Ishikawa (cell line): ENCODE results near the gene SLC39A10.

Source experiments
- CEBPB ChIP-seq: IDR thresholded peaks from 2 replicates; pipeline ENCODE4 v1.6.1; 2012
- CREB1 ChIP-seq: IDR thresholded peaks from 2 replicates; pipeline ENCODE4 v1.6.1; 2012; ENCODE audit warnings: low read depth
- EGR1 ChIP-seq: IDR thresholded peaks from 2 replicates; pipeline ENCODE4 v1.6.1; 2012
- EP300 ChIP-seq: IDR thresholded peaks from 2 replicates; pipeline ENCODE4 v1.6.1; 2012; ENCODE audit warnings: borderline replicate concordance
- FOXM1 ChIP-seq: IDR thresholded peaks from 2 replicates; pipeline ENCODE4 v1.6.1; 2012; ENCODE audit warnings: low read depth, borderline replicate concordance
- MAX ChIP-seq: IDR thresholded peaks from 2 replicates; pipeline ENCODE4 v1.6.1; 2012
- NFIC ChIP-seq: IDR thresholded peaks from 2 replicates; pipeline ENCODE4 v1.6.1; 2012
- RAD21 ChIP-seq: IDR thresholded peaks from 2 replicates; pipeline ENCODE4 v1.6.1; 2012; ENCODE audit warnings: low read depth
- TAF1 ChIP-seq: IDR thresholded peaks from 2 replicates; pipeline ENCODE4 v1.6.1; 2012; ENCODE audit warnings: low read depth, mild to moderate bottlenecking
- TCF12 ChIP-seq: IDR thresholded peaks from 2 replicates; pipeline ENCODE4 v1.6.1; 2012; ENCODE audit warnings: low read depth
- TEAD4 ChIP-seq: IDR thresholded peaks from 2 replicates; pipeline ENCODE4 v1.6.1; 2012
- YY1 ChIP-seq: IDR thresholded peaks from 2 replicates; pipeline ENCODE4 v1.6.1; 2012; ENCODE audit warnings: low read depth
- ZBTB7A ChIP-seq: IDR thresholded peaks from 2 replicates; pipeline ENCODE4 v1.6.1; 2012; ENCODE audit warnings: low read depth
- TF ChIP-seq, protein P1 (sequence below): IDR thresholded peaks from 2 replicates; pipeline ENCODE4 v1.6.1; 2012; ENCODE audit warnings: low read depth, mild to moderate bottlenecking
- TF ChIP-seq, protein P2 (sequence below): IDR thresholded peaks from 2 replicates; pipeline ENCODE4 v1.6.1; 2012

Gene SLC39A10

GRCh38 chr2:195706161-195706900, 49.3 kb downstream of the SLC39A10 start:
- TF ChIP-seq TEAD4 = peak; percentile 80
- TF ChIP-seq, protein P1, sequence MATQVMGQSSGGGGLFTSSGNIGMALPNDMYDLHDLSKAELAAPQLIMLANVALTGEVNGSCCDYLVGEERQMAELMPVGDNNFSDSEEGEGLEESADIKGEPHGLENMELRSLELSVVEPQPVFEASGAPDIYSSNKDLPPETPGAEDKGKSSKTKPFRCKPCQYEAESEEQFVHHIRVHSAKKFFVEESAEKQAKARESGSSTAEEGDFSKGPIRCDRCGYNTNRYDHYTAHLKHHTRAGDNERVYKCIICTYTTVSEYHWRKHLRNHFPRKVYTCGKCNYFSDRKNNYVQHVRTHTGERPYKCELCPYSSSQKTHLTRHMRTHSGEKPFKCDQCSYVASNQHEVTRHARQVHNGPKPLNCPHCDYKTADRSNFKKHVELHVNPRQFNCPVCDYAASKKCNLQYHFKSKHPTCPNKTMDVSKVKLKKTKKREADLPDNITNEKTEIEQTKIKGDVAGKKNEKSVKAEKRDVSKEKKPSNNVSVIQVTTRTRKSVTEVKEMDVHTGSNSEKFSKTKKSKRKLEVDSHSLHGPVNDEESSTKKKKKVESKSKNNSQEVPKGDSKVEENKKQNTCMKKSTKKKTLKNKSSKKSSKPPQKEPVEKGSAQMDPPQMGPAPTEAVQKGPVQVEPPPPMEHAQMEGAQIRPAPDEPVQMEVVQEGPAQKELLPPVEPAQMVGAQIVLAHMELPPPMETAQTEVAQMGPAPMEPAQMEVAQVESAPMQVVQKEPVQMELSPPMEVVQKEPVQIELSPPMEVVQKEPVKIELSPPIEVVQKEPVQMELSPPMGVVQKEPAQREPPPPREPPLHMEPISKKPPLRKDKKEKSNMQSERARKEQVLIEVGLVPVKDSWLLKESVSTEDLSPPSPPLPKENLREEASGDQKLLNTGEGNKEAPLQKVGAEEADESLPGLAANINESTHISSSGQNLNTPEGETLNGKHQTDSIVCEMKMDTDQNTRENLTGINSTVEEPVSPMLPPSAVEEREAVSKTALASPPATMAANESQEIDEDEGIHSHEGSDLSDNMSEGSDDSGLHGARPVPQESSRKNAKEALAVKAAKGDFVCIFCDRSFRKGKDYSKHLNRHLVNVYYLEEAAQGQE = no peak
- no peak for TF ChIP-seq CREB1

DNA sequence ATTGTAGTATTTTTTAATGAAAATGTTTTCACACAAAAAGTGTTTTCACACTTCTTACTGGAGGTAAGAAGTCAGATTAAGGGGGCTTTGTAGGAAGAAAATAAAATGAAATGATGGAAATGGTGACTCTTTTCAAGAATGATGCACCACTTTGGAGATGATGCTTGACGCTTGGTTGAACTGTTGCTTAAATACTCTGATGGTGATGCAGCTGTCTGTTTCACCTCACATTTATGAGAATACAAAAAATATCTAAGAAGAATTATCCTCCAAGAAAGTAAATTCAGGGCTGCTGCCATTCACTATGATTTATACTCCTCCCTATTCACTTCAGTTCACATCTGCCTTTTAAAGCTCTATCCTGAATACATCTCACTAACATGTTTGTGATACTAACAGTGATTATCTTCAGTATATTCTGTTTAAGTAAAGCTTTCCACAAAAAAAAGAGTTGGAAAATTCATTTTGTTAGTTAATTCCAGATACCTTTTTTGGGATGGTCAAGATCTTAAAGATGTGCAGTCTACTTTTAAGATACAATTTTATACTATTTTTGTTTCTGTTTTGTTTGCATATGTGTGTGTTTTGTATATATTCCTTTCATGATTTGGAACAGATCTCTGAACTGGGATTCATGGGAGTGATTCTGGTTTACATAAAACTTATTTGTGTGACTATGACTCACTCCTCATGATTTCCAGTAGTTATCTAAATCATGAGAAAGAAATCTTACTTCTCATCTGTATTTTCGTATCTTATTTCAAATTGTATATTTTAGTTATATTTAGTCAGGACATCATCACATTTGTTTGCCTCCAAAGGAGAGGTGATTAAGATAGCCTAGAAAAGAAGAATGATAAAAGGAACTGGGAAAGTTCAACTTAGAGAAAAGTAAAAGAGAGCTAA, 53.1 kb downstream of the SLC39A10 start:
- TF ChIP-seq NFIC (no peak), TEAD4 (no peak), TAF1 (no peak)
- TF ChIP-seq, protein P1 = no peak

DNA sequence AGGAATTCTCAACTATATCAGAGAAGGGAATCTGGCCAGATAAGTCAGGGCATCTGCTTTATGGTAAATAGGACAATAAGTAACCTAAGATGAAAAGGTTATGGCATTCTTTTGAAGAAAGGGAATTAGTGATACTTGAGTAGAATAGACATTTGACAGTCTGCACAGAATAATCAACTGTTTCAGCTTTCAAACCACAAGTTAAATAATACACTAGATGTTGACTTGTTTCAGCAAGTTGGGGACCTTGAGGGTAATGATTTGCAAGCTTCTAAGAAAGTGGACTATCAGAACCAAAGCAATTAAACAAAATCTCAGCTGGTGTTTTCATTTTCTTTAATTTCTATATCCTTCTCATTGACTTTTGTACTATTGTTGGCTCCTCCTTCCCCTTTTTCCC, 54.5 kb downstream of the SLC39A10 start:
- TF ChIP-seq YY1 (no peak), NFIC (no peak), FOXM1 (no peak), ZBTB7A (no peak), CREB1 (no peak), MAX (no peak), EGR1 (no peak), RAD21 (no peak), TAF1 (no peak), EP300 (no peak), CEBPB (no peak), TEAD4 (no peak), TCF12 (no peak)
- TF ChIP-seq, protein P1 = no peak
- TF ChIP-seq, protein P2, sequence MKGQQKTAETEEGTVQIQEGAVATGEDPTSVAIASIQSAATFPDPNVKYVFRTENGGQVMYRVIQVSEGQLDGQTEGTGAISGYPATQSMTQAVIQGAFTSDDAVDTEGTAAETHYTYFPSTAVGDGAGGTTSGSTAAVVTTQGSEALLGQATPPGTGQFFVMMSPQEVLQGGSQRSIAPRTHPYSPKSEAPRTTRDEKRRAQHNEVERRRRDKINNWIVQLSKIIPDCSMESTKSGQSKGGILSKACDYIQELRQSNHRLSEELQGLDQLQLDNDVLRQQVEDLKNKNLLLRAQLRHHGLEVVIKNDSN = no peak

- TF ChIP-seq, protein P2 = no peak
Observed at GRCh38 chr2:195716466-195716865, 59.4 kb downstream of the SLC39A10 start.

DNA sequence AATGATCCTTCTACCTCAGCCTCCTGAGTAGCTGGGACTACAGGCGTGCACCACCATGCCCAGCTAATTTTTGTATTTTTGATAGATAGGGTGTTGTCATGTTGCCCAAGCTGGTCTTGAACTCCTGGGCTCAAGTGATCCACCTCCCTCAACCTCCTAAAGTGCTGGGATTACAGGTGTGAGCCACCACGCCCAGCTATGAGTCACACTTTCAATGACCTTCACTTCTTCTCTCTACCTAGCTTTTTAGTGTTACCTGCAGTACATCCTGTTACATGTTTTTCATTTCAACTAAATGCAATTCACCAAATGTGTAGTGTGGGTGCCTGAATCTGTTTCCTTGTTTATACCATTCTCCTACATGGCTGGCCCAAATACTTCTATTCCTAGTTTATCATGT, 64.0 kb downstream of the SLC39A10 start:
- TF ChIP-seq CEBPB = no peak
- TF ChIP-seq EP300 = no peak
- no peak for TF ChIP-seq ZBTB7A
- TF ChIP-seq TCF12 = no peak
- no peak for TF ChIP-seq EGR1
- no peak for TF ChIP-seq NFIC
- TF ChIP-seq RAD21 = no peak
- TF ChIP-seq, protein P1 = no peak
- TF ChIP-seq YY1 = no peak
- TF ChIP-seq, protein P2 = no peak
- TF ChIP-seq TAF1 = no peak
- no peak for TF ChIP-seq TEAD4
- TF ChIP-seq MAX = no peak
- no peak for TF ChIP-seq CREB1
- no peak for TF ChIP-seq FOXM1
